Motor neuron (in vitro differentiated cells): ENCODE measurements around the gene MCU. TPM values are rescaled to one million over a fixed set of nuclear protein-coding genes. Genes with fewer than 3 reads are reported as not detected.

ENCODE experiments used
- ATAC-seq, 8 experiments: fragments of 200-7000 bp; cut with Tn5 transposase; replicated peaks in 6 of 8; 2 replicates each; pipeline ENCODE4 v1.8.0; 2021; ENCODE audit warnings: mild to moderate bottlenecking in 8 of 8, moderate library complexity in 8 of 8
- H3K27ac ChIP-seq, 2 donors: fragments of 250-450 bp; sonication (Bioruptor Pico); 2 replicates each; pipeline ENCODE4 v1.9.0; 2021; ENCODE audit warnings: antibody characterized with exemption in 2 of 2, mild to moderate bottlenecking in 2 of 2, moderate library complexity in 1 of 2
- H3K4me1 ChIP-seq, 2 donors: fragments of 250-450 bp; sonication (Bioruptor Pico); replicated peaks in 1 of 2; 2 replicates each; pipeline ENCODE4 v1.6.1; 2021; ENCODE audit warnings: antibody characterized with exemption in 2 of 2, mild to moderate bottlenecking in 2 of 2, moderate library complexity in 1 of 2
- H3K4me3 ChIP-seq, 5 donors: fragments of 250-450 bp; sonication (Bioruptor Pico); 2 replicates each; pipeline ENCODE4 v1.9.0; 2021; ENCODE audit warnings: antibody characterized with exemption in 5 of 5, mild to moderate bottlenecking in 5 of 5, moderate library complexity in 4 of 5
- WGBS, 10 experiments: fragments of 450-650 bp; shearing (Covaris generic); methylation state at CpG; one replicate each; pipeline ENCODE4 v1.0.0; 2022; 5-methylcytosine and 5-hydroxymethylcytosine counted together
- in situ Hi-C, 9 experiments: fragments of 400-800 bp; cut with MboI; loops; one replicate each; pipeline ENCODE4 v1.15.0; 2021; ENCODE audit warnings: low sequenced_read_pairs in 9 of 9, low pct_unique_long_range_greater_than_20kb in 2 of 9; ENCODE audit not compliant: unreplicated experiment in 9 of 9
- total RNA-seq, 8 experiments: library from RNA; unstranded; fragments of 300-600 nt; gene quantifications; 2 replicates each; pipeline versions ENCODE4 v1.2.3 to v1.2.4, GENCODE V29; 2022

The MCU gene
- total RNA-seq, 8 experiments from 2014 or later = 10.5 to 26.8 (median 17.6) TPM

DNA sequence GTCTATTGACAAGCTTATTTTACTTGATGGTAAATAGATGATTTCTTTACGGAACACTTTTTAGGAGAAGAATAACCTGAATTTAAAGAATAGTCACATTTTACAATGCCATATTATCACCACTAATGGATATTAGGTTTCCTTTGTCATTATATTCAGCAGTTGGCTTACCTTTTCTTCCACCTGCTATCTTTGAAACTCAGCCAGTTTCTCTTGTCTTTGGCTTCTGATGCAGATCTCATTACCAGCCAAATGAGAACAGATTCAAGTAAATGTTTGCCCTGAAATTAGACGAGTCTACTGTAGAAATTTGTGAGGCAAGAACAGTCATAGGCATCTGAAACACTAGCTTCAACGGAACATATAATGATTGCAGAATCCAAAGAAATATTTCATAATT is 116.1 kb downstream of the MCU start:
- Histone ChIP-seq H3K27ac (no peak overlapping the region), H3K4me3 (no peak overlapping the region), H3K4me1 (no peaks in the 10 kb centered on the region)
- WGBS, 10 experiments = 84 to 100% (median 93%) methylated on average over 1 to 3 of the region's 3 CpGs; no CpG with 5 or more reads in 1 of the 10 experiments
- no peak for ATAC-seq
- in situ Hi-C loops = no loop called here

DNA sequence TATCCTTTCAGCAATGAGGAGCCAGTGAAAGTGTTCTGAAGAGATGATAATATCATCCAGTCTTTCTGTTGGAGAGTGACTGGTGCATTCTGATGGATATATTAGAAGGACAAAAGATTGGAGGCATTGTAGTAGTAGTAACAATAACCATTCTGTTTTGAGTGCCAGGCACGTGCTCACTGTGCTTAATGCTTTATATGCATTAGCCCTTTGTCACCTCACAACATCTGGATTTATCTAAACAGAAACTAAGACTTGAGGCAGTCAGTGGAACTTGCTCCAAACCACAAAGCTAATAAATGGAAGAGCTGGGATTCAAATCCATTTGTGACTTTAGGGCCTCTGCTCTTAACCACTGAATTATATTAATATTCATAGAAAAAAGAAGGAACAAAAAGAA is 117.1 kb downstream of the MCU start:
- in situ Hi-C loops = no loop called here
- no peaks in the 10 kb centered on the region for H3K4me1 ChIP-seq
- H3K27ac ChIP-seq = no peak overlapping the region
- no peak for ATAC-seq
- no peak overlapping the region for H3K4me3 ChIP-seq
- WGBS, 10 experiments = 0 to 86% (median 75%) methylated on average over 1 of the region's 1 CpG; no CpG with 5 or more reads in 5 of the 10 experiments

GRCh38 chr10:72810976-72811375 is 119.0 kb downstream of the MCU start:
- no peaks in the 10 kb centered on the region for H3K4me1 ChIP-seq
- in situ Hi-C loops = no loop called here
- H3K27ac ChIP-seq = no peak overlapping the region
- H3K4me3 ChIP-seq = no peak overlapping the region
- WGBS, 10 experiments = 56 to 96% (median 83%) methylated on average over 2 to 5 of the region's 5 CpGs; no CpG with 5 or more reads in 2 of the 10 experiments
- ATAC-seq = no peak

DNA sequence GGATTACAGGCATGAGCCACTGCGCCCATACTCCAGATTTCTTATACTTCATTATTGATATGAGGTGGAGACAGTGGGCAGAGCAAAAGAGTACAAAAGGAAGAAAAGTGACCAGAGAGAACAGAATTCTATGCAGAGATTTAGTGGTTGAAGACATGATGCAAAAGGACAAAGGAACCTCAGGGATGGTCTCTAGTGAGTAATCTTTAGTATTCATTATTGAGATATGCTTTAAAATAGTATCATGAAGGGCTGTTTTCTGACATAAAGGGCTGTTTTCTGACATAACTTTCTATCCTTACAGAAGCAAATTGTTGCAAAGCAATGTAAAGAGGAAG is 120.4 kb downstream of the MCU start:
- Histone ChIP-seq H3K4me1 (no peaks in the 10 kb centered on the region), H3K27ac (no peak overlapping the region), H3K4me3 (no peak overlapping the region)
- in situ Hi-C loops = no loop called here
- WGBS, 10 experiments = 71 to 100% (median 100%) methylated on average over 1 of the region's 1 CpG; no CpG with 5 or more reads in 7 of the 10 experiments
- peak in 2 of 8 experiments; percentile 13 to 38 for ATAC-seq

- no peak overlapping the region for H3K4me3 ChIP-seq
- no peak overlapping the region for H3K27ac ChIP-seq
- in situ Hi-C loops = no loop called here
- peak in 3 of 8 experiments; percentile 36 to 90 (median 79) for ATAC-seq
- 0 to 100% (median 89%) methylated on average over 1 to 4 of the region's 4 CpGs for WGBS, 10 experiments
- no peaks in the 10 kb centered on the region for H3K4me1 ChIP-seq
These were observed 120.9 kb downstream of the MCU start for GRCh38 chr10:72812753-72813430.

GRCh38 chr10:72814099-72814790 is 122.3 kb downstream of the MCU start:
- in situ Hi-C loops = no loop called here

DNA sequence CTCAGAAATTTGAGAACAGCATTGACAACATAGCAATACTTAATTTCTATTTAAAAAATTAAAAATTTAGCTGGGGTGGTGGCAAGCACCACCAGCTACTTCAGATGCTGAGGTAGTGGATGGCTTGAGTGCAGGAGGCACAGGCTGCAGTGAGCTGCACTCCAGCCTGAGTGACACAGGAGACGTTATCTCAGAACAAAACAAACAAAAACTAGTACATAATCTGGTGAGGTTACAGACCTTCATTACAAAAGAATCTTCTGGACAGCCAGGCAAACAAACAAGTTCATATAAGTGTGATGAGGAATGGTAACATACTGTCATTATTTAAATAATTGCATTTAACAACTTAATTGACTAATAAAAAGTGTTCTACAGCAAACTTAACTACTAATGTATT is 124.6 kb downstream of the MCU start:
- no peaks in the 10 kb centered on the region for H3K4me1 ChIP-seq
- H3K4me3 ChIP-seq = no peak overlapping the region
- no peak overlapping the region for H3K27ac ChIP-seq
- in situ Hi-C loops = no loop called here
- no peak for ATAC-seq
- 60 to 71% methylated on average over 1 of the region's 1 CpG; no CpG with 5 or more reads in 8 of the 10 experiments for WGBS, 10 experiments

More at GRCh38 chr10:72814099-72814790, 122.3 kb downstream of the MCU start:
- Histone ChIP-seq H3K4me3 (no peak overlapping the region), H3K4me1 (no peaks in the 10 kb centered on the region), H3K27ac (no peak overlapping the region)
- ATAC-seq = no peak
- WGBS, 10 experiments = 44 to 100% (median 53%) methylated on average over 1 to 2 of the region's 2 CpGs

GRCh38 chr10:72818076-72818475 is 126.1 kb downstream of the MCU start:
- WGBS, 10 experiments = 79 to 100% (median 91%) methylated on average over 2 of the region's 2 CpGs; no CpG with 5 or more reads in 2 of the 10 experiments
- Histone ChIP-seq H3K4me1 (no peaks in the 10 kb centered on the region), H3K4me3 (no peak overlapping the region), H3K27ac (no peak overlapping the region)
- in situ Hi-C loops = no loop called here
- no peak for ATAC-seq

GRCh38 chr10:72819053-72819452 is 127.1 kb downstream of the MCU start:
- in situ Hi-C loops = no loop called here
- H3K4me3 ChIP-seq = no peak overlapping the region
- 60 to 100% (median 100%) methylated on average over 1 of the region's 1 CpG; no CpG with 5 or more reads in 6 of the 10 experiments for WGBS, 10 experiments
- no peak overlapping the region for H3K27ac ChIP-seq
- H3K4me1 ChIP-seq = no peaks in the 10 kb centered on the region
- ATAC-seq = no peak

DNA sequence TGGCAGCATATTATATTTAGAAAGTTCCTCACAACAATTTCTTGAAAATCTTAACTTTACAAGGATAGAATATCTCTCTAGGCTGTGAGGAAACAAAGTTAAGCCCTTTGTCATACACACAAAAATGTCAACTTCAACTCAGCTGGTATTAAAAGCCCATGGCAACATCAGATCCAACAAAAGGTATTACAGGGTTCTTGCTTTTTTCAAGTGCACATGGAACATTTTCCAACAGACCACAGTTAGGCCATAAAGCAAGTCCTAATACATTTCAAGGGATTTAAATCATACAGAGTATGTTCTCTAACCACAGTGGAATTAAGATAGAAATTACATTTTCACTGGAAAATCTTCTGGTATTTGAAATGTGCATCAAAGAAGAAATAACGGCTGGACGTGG is 129.7 kb downstream of the MCU start:
- H3K27ac ChIP-seq = no peak overlapping the region
- in situ Hi-C loops = no loop called here

GRCh38 chr10:72822342-72822986 is 130.5 kb downstream of the MCU start:
- no peak for ATAC-seq
- WGBS, 10 experiments = 93 to 100% (median 98%) methylated on average over 1 to 4 of the region's 4 CpGs; no CpG with 5 or more reads in 1 of the 10 experiments
- Histone ChIP-seq H3K4me3 (no peak overlapping the region), H3K4me1 (no peaks in the 10 kb centered on the region), H3K27ac (no peak overlapping the region)
- in situ Hi-C loops = no loop called here

More for the DNA sequence above, 129.7 kb downstream of the MCU start:
- H3K4me1 ChIP-seq = no peaks in the 10 kb centered on the region
- H3K4me3 ChIP-seq = no peak overlapping the region
- WGBS, 10 experiments = 90 to 100% (median 96%) methylated on average over 1 to 2 of the region's 2 CpGs; no CpG with 5 or more reads in 4 of the 10 experiments
- ATAC-seq = no peak

GRCh38 chr10:72825163-72825562 is 133.2 kb downstream of the MCU start:
- no peak for ATAC-seq
- H3K27ac ChIP-seq = no peak overlapping the region
- H3K4me1 ChIP-seq = no peaks in the 10 kb centered on the region
- no peak overlapping the region for H3K4me3 ChIP-seq
- in situ Hi-C loops = loop anchor here in 5 of 9 experiments (25.0 kb wide), 1 partner anchor 463 kb away; the partner anchor contains the start of gene DNAJB12 (in 5 of the 5)

- no peak for ATAC-seq
- Histone ChIP-seq H3K27ac (no peak overlapping the region), H3K4me1 (no peaks in the 10 kb centered on the region), H3K4me3 (no peak overlapping the region)
- in situ Hi-C loops = loop anchor here in 5 of 9 experiments (25.0 kb wide), 1 partner anchor 464 kb away; the partner anchor contains the start of gene DNAJB12 (in 5 of the 5)
These were observed 134.4 kb downstream of the MCU start for GRCh38 chr10:72826346-72826745.
